SK-N-SH (cell line): ENCODE data around the gene SYNPR.

Source experiments
- EP300 ChIP-seq, 2 experiments: IDR thresholded peaks; 2 replicates each; pipeline versions ENCODE4 v1.4.0 to v1.6.1; 2012; ENCODE audit warnings: borderline replicate concordance in 1 of 2, low read depth in 1 of 2, low read length in 1 of 2
- FOSL2 ChIP-seq: IDR thresholded peaks from 2 replicates; pipeline ENCODE4 v1.4.0; 2012; ENCODE audit warnings: low read depth, mild to moderate bottlenecking, moderate library complexity, borderline replicate concordance
- NRF1 ChIP-seq: IDR thresholded peaks from 2 replicates; pipeline ENCODE4 v1.6.1; 2012; ENCODE audit warnings: low read depth, mild to moderate bottlenecking, low read length
- POLR2AphosphoS5 ChIP-seq: IDR thresholded peaks from 2 replicates; pipeline ENCODE4 v1.6.1; 2012; ENCODE audit warnings: low read depth, low read length
- RCOR1 ChIP-seq: fragments of 150-350 bp; IDR thresholded peaks from 2 replicates; pipeline ENCODE4 v1.6.1; 2017; ENCODE audit warnings: antibody characterized with exemption, low read length
- RFX5 ChIP-seq: IDR thresholded peaks from 2 replicates; pipeline ENCODE4 v1.6.1; 2012; ENCODE audit warnings: mild to moderate bottlenecking, improper control_type of control experiment, low read length
- SMC3 ChIP-seq: IDR thresholded peaks from 2 replicates; pipeline ENCODE4 v1.6.1; 2012; ENCODE audit warnings: low read depth, low read length, improper control_type of control experiment
- TEAD4 ChIP-seq: IDR thresholded peaks from 2 replicates; pipeline ENCODE4 v1.4.0; 2012; ENCODE audit warnings: mild to moderate bottlenecking, borderline replicate concordance; ENCODE audit not compliant: insufficient read depth
- YY1 ChIP-seq: IDR thresholded peaks from 2 replicates; pipeline ENCODE4 v1.4.0; 2012; ENCODE audit warnings: low read depth, mild to moderate bottlenecking
- TF ChIP-seq, protein P1 (sequence below): fragments of 200-600 bp; sonication (generic); IDR thresholded peaks from 2 replicates; pipeline ENCODE4 v1.6.1; 2017; ENCODE audit warnings: antibody characterized with exemption, mild to moderate bottlenecking, moderate library complexity
- TF ChIP-seq, protein P2 (sequence below): fragments of 150-350 bp; IDR thresholded peaks from 2 replicates; pipeline ENCODE4 v1.6.1; 2017; ENCODE audit warnings: antibody characterized with exemption, low read length, low read depth, borderline replicate concordance
- TF ChIP-seq, protein P3 (sequence below): IDR thresholded peaks from 2 replicates; pipeline ENCODE4; 2012

DNA sequence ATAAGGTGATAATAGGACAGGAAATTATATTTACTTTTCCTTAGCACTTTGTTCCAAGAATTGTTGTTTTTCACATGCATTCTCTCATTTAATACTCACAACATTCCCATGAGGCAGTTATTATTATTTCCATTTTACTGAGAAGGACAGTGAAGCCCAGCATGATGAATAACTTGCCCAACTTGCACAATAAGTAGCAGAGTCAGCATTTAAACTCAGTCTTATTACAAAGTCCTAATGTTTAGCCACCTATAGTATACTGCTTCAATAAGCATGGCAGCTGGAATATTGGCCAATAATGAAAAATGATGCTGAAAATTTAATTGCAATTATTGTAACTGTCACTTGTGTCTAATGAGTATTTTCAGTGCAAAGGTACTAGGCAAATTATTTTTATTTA is 45.7 kb downstream of the SYNPR start:
- TF ChIP-seq, protein P1, sequence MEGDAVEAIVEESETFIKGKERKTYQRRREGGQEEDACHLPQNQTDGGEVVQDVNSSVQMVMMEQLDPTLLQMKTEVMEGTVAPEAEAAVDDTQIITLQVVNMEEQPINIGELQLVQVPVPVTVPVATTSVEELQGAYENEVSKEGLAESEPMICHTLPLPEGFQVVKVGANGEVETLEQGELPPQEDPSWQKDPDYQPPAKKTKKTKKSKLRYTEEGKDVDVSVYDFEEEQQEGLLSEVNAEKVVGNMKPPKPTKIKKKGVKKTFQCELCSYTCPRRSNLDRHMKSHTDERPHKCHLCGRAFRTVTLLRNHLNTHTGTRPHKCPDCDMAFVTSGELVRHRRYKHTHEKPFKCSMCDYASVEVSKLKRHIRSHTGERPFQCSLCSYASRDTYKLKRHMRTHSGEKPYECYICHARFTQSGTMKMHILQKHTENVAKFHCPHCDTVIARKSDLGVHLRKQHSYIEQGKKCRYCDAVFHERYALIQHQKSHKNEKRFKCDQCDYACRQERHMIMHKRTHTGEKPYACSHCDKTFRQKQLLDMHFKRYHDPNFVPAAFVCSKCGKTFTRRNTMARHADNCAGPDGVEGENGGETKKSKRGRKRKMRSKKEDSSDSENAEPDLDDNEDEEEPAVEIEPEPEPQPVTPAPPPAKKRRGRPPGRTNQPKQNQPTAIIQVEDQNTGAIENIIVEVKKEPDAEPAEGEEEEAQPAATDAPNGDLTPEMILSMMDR: no peak
- no peak for TF ChIP-seq TEAD4
- TF ChIP-seq EP300 (IDR thresholded peaks at IDR 0.05; ENCODE audit: borderline replicate concordance in 1 of 2, low read depth in 1 of 2, low read length in 1 of 2): no peak
- TF ChIP-seq FOSL2: no peak
- TF ChIP-seq RCOR1: no peak
- TF ChIP-seq, protein P2, sequence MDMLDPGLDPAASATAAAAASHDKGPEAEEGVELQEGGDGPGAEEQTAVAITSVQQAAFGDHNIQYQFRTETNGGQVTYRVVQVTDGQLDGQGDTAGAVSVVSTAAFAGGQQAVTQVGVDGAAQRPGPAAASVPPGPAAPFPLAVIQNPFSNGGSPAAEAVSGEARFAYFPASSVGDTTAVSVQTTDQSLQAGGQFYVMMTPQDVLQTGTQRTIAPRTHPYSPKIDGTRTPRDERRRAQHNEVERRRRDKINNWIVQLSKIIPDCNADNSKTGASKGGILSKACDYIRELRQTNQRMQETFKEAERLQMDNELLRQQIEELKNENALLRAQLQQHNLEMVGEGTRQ: no peak
- no peak for TF ChIP-seq POLR2AphosphoS5
- TF ChIP-seq RFX5: no peak
- TF ChIP-seq, protein P3, sequence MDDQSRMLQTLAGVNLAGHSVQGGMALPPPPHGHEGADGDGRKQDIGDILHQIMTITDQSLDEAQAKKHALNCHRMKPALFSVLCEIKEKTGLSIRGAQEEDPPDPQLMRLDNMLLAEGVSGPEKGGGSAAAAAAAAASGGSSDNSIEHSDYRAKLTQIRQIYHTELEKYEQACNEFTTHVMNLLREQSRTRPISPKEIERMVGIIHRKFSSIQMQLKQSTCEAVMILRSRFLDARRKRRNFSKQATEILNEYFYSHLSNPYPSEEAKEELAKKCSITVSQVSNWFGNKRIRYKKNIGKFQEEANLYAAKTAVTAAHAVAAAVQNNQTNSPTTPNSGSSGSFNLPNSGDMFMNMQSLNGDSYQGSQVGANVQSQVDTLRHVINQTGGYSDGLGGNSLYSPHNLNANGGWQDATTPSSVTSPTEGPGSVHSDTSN: no peak
- TF ChIP-seq SMC3: no peak
- no peak for TF ChIP-seq NRF1
- no peak for TF ChIP-seq YY1
